Measurements from ENCODE around the gene DMWD. TPM values are rescaled to one million over a fixed set of nuclear protein-coding genes. Genes with fewer than 3 reads are reported as not detected.

The DMWD gene
- total RNA-seq, 2 experiments from 2014 or later = 23.5 to 26.0 TPM

DNA sequence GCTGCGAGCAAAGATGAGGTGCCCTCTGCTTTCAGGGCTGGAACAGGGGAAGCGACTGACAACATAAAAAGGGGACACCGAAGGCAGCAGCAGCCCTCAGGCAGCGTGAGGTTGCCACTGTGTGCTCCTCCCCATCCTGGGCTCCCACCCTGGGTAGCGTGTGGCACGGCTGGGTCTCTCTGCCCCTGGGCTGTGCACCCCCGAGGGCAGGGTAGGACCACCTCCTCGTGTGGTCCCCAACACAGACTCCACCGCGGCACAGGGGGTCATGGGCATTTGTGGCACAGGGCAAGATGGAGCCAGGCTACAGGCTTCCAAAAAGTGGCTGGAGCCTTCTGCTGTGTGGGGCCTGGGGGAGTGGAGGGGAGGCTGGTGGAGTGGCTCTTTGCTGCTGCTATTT lies 28.9 kb upstream of the DMWD start:
- intact Hi-C loops (cut with micrococcal nuclease) = no loop called here
- ChIA-PET CTCF (no interaction called here), POLR2A (no interaction called here)
- Mint-ChIP-seq H3K27me3 (no peaks in the 10 kb centered on the region), H3K9me3 (no peaks in the 10 kb centered on the region), H3K4me3 (no peak overlapping the region), H3K36me3 (ENCODE audit: low read depth) (peaks cover 22% of the 10 kb centered on the region), H3K4me1 (ENCODE audit: low read depth) (peaks cover 2% of the 10 kb centered on the region), H3K27ac (no peak overlapping the region)
- TF ChIP-seq, protein P1, sequence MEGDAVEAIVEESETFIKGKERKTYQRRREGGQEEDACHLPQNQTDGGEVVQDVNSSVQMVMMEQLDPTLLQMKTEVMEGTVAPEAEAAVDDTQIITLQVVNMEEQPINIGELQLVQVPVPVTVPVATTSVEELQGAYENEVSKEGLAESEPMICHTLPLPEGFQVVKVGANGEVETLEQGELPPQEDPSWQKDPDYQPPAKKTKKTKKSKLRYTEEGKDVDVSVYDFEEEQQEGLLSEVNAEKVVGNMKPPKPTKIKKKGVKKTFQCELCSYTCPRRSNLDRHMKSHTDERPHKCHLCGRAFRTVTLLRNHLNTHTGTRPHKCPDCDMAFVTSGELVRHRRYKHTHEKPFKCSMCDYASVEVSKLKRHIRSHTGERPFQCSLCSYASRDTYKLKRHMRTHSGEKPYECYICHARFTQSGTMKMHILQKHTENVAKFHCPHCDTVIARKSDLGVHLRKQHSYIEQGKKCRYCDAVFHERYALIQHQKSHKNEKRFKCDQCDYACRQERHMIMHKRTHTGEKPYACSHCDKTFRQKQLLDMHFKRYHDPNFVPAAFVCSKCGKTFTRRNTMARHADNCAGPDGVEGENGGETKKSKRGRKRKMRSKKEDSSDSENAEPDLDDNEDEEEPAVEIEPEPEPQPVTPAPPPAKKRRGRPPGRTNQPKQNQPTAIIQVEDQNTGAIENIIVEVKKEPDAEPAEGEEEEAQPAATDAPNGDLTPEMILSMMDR (IDR thresholded peaks at IDR 0.05) = no peak
- DNase-seq (no peak), ATAC-seq (no peak)

DNA sequence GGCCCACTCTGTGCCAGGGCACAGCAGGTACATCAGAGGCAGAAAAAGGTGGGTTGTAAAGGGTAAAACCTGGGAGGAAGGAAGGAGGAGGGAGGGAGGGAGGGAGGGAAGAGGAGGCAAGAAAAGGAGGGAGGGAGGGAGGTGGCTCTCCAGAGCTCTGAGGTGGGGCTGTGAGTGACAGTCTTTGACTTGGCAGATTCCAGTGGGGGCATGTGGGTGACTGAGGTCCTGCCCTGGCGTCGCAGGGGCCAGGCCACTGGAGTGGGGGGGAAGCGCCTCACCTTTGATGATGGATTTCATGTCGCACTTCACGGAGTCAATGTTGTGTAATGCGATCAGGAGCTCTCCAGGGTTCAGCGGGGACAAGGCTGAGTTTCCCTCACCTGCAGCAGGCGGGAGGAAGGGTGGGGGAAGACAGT lies 28.5 kb upstream of the DMWD start:
- intact Hi-C loops (cut with micrococcal nuclease) = no loop called here
- ATAC-seq (no peak), DNase-seq (no peak)
- Mint-ChIP-seq H3K36me3 (ENCODE audit: low read depth) (peaks cover 20% of the 10 kb centered on the region), H3K27ac (no peak overlapping the region), H3K4me1 (ENCODE audit: low read depth) (peaks cover 2% of the 10 kb centered on the region), H3K27me3 (no peaks in the 10 kb centered on the region), H3K9me3 (no peaks in the 10 kb centered on the region), H3K4me3 (no peak overlapping the region)
- TF ChIP-seq, protein P1 (IDR thresholded peaks at IDR 0.05) = no peak
- POLR2A ChIA-PET = no interaction called here
- CTCF ChIA-PET = no interaction called here

DNA sequence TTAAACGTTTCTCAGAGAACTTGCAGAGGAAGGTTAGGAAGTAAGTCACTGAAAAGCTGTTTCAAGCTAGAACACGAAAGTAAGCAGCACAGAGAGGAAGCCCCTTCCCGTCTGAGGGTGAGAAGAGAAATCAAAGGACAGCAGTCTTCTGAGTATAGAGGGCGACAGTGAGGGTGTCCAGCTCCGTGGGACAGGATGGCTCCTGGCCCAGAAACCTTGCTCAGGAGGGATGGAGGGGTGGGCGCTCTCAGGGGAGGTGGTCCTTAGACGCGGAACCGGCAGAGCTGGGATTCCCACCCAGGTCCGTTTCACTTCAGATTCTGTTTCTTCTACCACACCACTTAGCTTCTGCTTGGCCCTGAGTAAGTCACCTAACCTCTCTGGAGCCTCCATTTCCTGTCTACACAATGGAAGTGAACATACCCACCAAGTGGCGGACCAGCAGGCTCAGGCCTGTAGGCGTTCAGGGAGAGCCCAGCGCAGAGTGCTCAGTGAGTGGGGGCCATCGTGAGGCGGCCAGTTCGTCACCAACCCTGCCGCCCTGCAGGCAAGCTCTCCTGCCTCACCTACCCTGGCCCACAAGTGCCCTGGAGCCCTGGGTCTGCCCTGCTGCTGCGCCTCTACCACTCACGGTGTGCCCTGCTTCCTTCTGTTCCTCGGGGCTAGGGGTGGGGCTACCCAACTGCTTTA lies 27.9 kb upstream of the DMWD start:
- ChIA-PET POLR2A (no interaction called here), CTCF (interaction anchor here (1.2 to 1.3 kb wide), 2 partner anchors 21 to 65 kb away, joined by 3 to 5 read pairs; no protein-coding TSS in a partner anchor)
- intact Hi-C loops (cut with micrococcal nuclease) = no loop called here
- Mint-ChIP-seq H3K27ac (peak overlapping the region; percentile 43), H3K36me3 (ENCODE audit: low read depth) (peaks cover 19% of the 10 kb centered on the region), H3K4me3 (no peak overlapping the region), H3K9me3 (no peaks in the 10 kb centered on the region), H3K27me3 (no peaks in the 10 kb centered on the region), H3K4me1 (ENCODE audit: low read depth) (peaks cover 2% of the 10 kb centered on the region)
- DNase-seq (no peak), ATAC-seq (no peak)
- TF ChIP-seq, protein P1 (IDR thresholded peaks at IDR 0.05) = no peak

DNA sequence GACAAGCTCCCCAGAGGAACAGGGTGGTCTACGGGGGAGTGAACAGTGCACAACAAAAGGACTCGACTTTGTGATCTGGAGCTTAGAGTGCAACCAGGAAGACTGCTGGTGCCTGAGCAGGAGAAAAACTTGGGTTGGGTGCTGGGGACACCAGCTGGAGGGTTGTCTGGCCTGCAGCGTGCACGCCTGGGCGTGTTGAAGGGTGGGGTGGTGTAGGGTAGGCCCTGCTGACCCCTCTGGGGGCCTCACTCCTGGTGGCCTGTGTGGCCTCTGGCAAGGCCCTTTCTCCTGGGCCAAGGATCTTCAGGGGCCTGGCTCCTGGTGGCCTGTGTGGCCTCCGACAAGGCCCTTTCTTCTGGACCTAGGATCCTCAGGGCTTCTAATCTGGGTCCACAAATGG lies 27.1 kb upstream of the DMWD start:
- intact Hi-C loops (cut with micrococcal nuclease) = no loop called here
- peaks cover 19% of the 10 kb centered on the region for H3K36me3 Mint-ChIP-seq (ENCODE audit: low read depth)
- H3K4me3 Mint-ChIP-seq = no peak overlapping the region
- H3K4me1 Mint-ChIP-seq (ENCODE audit: low read depth) = peaks cover 2% of the 10 kb centered on the region
- ChIA-PET POLR2A (interaction anchor here (0.6 to 0.7 kb wide), 2 partner anchors 9 to 305 kb away, joined by 3 to 4 read pairs; no protein-coding TSS in a partner anchor), CTCF (interaction anchor here (0.6 to 1.3 kb wide), 3 partner anchors 20 to 65 kb away, joined by 3 to 5 read pairs (median 3); no protein-coding TSS in a partner anchor)
- H3K27me3 Mint-ChIP-seq = no peaks in the 10 kb centered on the region
- H3K9me3 Mint-ChIP-seq = no peaks in the 10 kb centered on the region
- DNase-seq (no peak), ATAC-seq (no peak)
- TF ChIP-seq, protein P1 (IDR thresholded peaks at IDR 0.05) = no peak
- peak overlapping the region; percentile 7 for H3K27ac Mint-ChIP-seq

DNA sequence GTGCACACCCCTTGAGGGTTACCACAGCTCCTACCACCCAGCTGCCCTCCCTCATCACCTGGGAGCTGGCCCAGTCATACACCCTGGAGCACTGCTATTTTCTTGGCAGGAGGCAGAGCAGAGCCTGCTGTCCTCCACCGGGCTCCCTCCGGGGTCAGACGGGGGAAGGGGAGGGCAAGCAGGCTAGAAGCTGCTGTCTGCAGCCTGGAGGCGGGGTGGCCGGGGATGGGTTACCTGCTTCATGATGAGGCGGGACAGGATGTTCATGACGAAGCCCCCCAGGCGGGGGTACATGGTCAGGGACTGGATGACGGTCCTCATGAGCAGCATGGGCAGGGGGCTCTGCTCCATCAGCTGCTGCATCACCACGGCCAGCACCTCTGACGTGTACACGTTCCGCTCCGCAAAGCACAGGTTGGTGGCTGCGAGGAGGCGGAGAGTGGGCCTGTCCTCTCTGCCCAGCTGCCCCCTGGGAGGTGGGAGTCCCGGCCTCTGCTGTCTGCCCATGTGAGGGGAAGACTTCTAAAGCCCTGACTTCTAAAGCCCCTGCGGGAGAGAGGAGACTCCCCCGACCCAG lies 25.2 kb upstream of the DMWD start:
- DNase-seq = no peak
- TF ChIP-seq, protein P1 (IDR thresholded peaks at IDR 0.05) = peak; percentile 5
- Mint-ChIP-seq H3K27ac (no peak overlapping the region), H3K9me3 (no peaks in the 10 kb centered on the region), H3K27me3 (no peaks in the 10 kb centered on the region), H3K36me3 (ENCODE audit: low read depth) (peaks cover 11% of the 10 kb centered on the region), H3K4me3 (no peak overlapping the region), H3K4me1 (ENCODE audit: low read depth) (peaks cover 2% of the 10 kb centered on the region)
- intact Hi-C loops (cut with micrococcal nuclease) = no loop called here
- ATAC-seq = no peak
- POLR2A ChIA-PET = interaction anchor here (1.1 to 2.2 kb wide), 6 partner anchors 9 to 67 kb away, joined by 4 to 8 read pairs (median 6); partner anchors contain the start of genes DMWD, IRF2BP1 and SIX5
- CTCF ChIA-PET = interaction anchor here (0.8 to 6.1 kb wide), 18 partner anchors 9 to 211 kb away, joined by 3 to 52 read pairs (median 8); partner anchors contain the start of genes DMWD, MYPOP and SIX5

Measured in activated CD8-positive, alpha-beta T cell treated with anti-CD3 and anti-CD28 coated beads for 36 hours (primary cell).